HCT116 (cell line): ENCODE measurements around the gene RSPH6A. TPM values are rescaled to one million over a fixed set of nuclear protein-coding genes. Genes with fewer than 3 reads are reported as not detected.

ENCODE experiments used
- ATAC-seq: fragments of 200-7000 bp; cut with Tn5 transposase; 2 replicates; pipeline ENCODE4 v1.9.1; 2020; ENCODE audit warnings: mild to moderate bottlenecking, moderate library complexity
- BruUV-seq: library from RNA; stranded (reverse); fragments of 400-500 nt; replicated peaks from 2 replicates; lab custom pipeline; 2021; lab: Mats Ljungman, UMichigan
- CTCF ChIA-PET: fragments of 300-600 bp; sonication (Branson Sonifier 250); formaldehyde crosslinking; loops from one replicate; lab custom pipeline; 2021; ENCODE audit warnings: antibody characterized with exemption; lab: Charles Lee
- POLR2A ChIA-PET: fragments of 300-600, 350-600 bp; sonication (Branson Sonifier 250); formaldehyde crosslinking; loops from one replicate; lab custom pipeline; 2021; ENCODE audit warnings: antibody characterized with exemption; lab: Charles Lee
- RAD21 ChIA-PET, 2 experiments: fragments of 300-600 bp; sonication (Branson Sonifier 250); formaldehyde crosslinking; loops; one replicate each; lab custom pipeline; 2023; ENCODE audit warnings: low total read pairs in 2 of 2; ENCODE audit not compliant: uncharacterized antibody in 2 of 2, unreplicated experiment in 2 of 2, low non-redundant PET in 1 of 2; lab: Charles Lee
- DNase-seq: peaks from one replicate; pipeline ENCODE4 v3.0.0-alpha.2; 2010; ENCODE audit warnings: low read depth, low spot score
- H2AFZ ChIP-seq: fragments of 200-600 bp; shearing (Covaris generic), sonication (generic); 2 replicates; pipeline ENCODE4 v1.6.1; 2017; ENCODE audit warnings: low read depth, mixed run types, mixed read lengths, antibody characterized with exemption, low read length; ENCODE audit not compliant: poor library complexity, severe bottlenecking
- H3K27ac ChIP-seq: 2 replicates; pipeline ENCODE4 v1.5.1; 2012; ENCODE audit warnings: low read depth, low read length
- H3K27me3 ChIP-seq: fragments of 200-600 bp; sonication (generic); 2 replicates; pipeline ENCODE4 v1.6.1; 2016; ENCODE audit warnings: mixed run types, low read length, mixed read lengths; ENCODE audit not compliant: insufficient read depth
- H3K36me3 ChIP-seq, 2 experiments: fragments of 200-500 bp in 1 of 2; fragments of 200-600 bp in 1 of 2; sonication (Bioruptor generic) in 1 of 2; sonication (generic) in 1 of 2; 2 replicates each; pipeline versions ENCODE4 v1.5.1 to v1.6.1; 2014 to 2016; ENCODE audit warnings: low read length in 2 of 2, inconsistent platforms in 1 of 2, mixed read lengths in 1 of 2, mixed run types in 1 of 2; ENCODE audit not compliant: insufficient read depth in 2 of 2, control insufficient read depth in 1 of 2
- H3K4me1 ChIP-seq, 2 experiments: fragments of 200-600 bp in 1 of 2; sonication (generic) in 1 of 2; 2 replicates each; pipeline versions ENCODE4 v1.5.1 to v1.6.1; 2012 to 2017; ENCODE audit warnings: low read length in 2 of 2, inconsistent platforms in 1 of 2, mild to moderate bottlenecking in 1 of 2, mixed read lengths in 1 of 2, mixed run types in 1 of 2, moderate library complexity in 1 of 2; ENCODE audit not compliant: insufficient read depth in 2 of 2, control insufficient read depth in 1 of 2
- H3K4me2 ChIP-seq: fragments of 200-600 bp; sonication (generic); 2 replicates; pipeline ENCODE4 v1.6.1; 2017; ENCODE audit warnings: mixed run types, low read length, mixed read lengths
- H3K4me3 ChIP-seq, 2 experiments: fragments of 200-600 bp in 1 of 2; sonication (generic) in 1 of 2; replicated peaks in 1 of 2; 2 replicates each; pipeline ENCODE4 v1.5.1; 2011 to 2016; ENCODE audit warnings: low read length in 2 of 2, control low read depth in 1 of 2, low read depth in 1 of 2, mild to moderate bottlenecking in 1 of 2, mixed read lengths in 1 of 2, mixed run types in 1 of 2
- H3K79me2 ChIP-seq: fragments of 200-600 bp; sonication (generic); 2 replicates; pipeline ENCODE4 v1.6.1; 2017; ENCODE audit warnings: mild to moderate bottlenecking, mixed run types, low read length, moderate library complexity, mixed read lengths; ENCODE audit not compliant: insufficient read depth
- H3K9ac ChIP-seq: fragments of 200-600 bp; sonication (generic); 2 replicates; pipeline ENCODE4 v1.6.1; 2016; ENCODE audit warnings: low read length, mixed read lengths
- H3K9me2 ChIP-seq: fragments of 200-600 bp; sonication (generic), shearing (Covaris generic); 2 replicates; pipeline ENCODE4 v1.6.1; 2017; ENCODE audit warnings: mixed run types, mild to moderate bottlenecking, moderate library complexity; ENCODE audit not compliant: insufficient read depth
- H3K9me3 ChIP-seq, 2 experiments: fragments of 200-500 bp in 1 of 2; fragments of 200-600 bp in 1 of 2; sonication (Bioruptor generic) in 1 of 2; sonication (generic) in 1 of 2; 2 replicates each; pipeline ENCODE4 v1.6.1; 2014 to 2017; ENCODE audit warnings: low read length in 2 of 2, mixed read lengths in 2 of 2, inconsistent platforms in 1 of 2, low read depth in 1 of 2, mild to moderate bottlenecking in 1 of 2, mixed run types in 1 of 2, moderate library complexity in 1 of 2; ENCODE audit not compliant: control insufficient read depth in 1 of 2, insufficient read depth in 1 of 2
- H4K20me1 ChIP-seq: fragments of 200-600 bp; sonication (generic), shearing (Covaris generic); 2 replicates; pipeline ENCODE4 v1.6.1; 2017; ENCODE audit warnings: mixed run types, mild to moderate bottlenecking, moderate library complexity; ENCODE audit not compliant: insufficient read depth
- CBX3 ChIP-seq: IDR thresholded peaks from 2 replicates; pipeline ENCODE4 v1.6.1; 2012; ENCODE audit warnings: low read depth
- EGR1 ChIP-seq: IDR thresholded peaks from 2 replicates; pipeline ENCODE4 v1.6.1; 2012; ENCODE audit warnings: low read depth
- ELF1 ChIP-seq: IDR thresholded peaks from 2 replicates; pipeline ENCODE4 v1.6.1; 2012; ENCODE audit warnings: low read depth, borderline replicate concordance
- FOSL1 ChIP-seq: IDR thresholded peaks from 2 replicates; pipeline ENCODE4 v1.6.1; 2012; ENCODE audit warnings: low read depth
- JUND ChIP-seq: IDR thresholded peaks from 2 replicates; pipeline ENCODE4 v1.6.1; 2012
- POLR2AphosphoS5 ChIP-seq: IDR thresholded peaks from 2 replicates; pipeline ENCODE4 v1.6.1; 2011; ENCODE audit warnings: mild to moderate bottlenecking, low read depth, low read length, moderate library complexity
- SIN3A ChIP-seq: IDR thresholded peaks from 2 replicates; pipeline ENCODE4 v1.6.1; 2012; ENCODE audit warnings: low read depth
- SP1 ChIP-seq: IDR thresholded peaks from 2 replicates; pipeline ENCODE4 v1.6.1; 2012; ENCODE audit warnings: low read depth
- SRF ChIP-seq: IDR thresholded peaks from 2 replicates; pipeline ENCODE4 v1.6.1; 2012; ENCODE audit warnings: low read depth
- ZBTB33 ChIP-seq: IDR thresholded peaks from 2 replicates; pipeline ENCODE4 v1.6.1; 2011; ENCODE audit warnings: mild to moderate bottlenecking, low read length, moderate library complexity; ENCODE audit not compliant: insufficient replicate concordance; ENCODE audit errors: extremely low read depth
- ZFX ChIP-seq: fragments of 450-650 bp; IDR thresholded peaks from 2 replicates; pipeline ENCODE4 v1.6.1; 2017
- ZNF274 ChIP-seq: fragments of 200-500 bp; sonication (Bioruptor generic); IDR thresholded peaks from 2 replicates; pipeline ENCODE4 v1.6.1; 2014; ENCODE audit warnings: mild to moderate bottlenecking, low read depth, low read length, inconsistent platforms
- intact Hi-C: fragments of 100-400 bp; cut with micrococcal nuclease; formaldehyde crosslinking; loops from 2 replicates; pipeline ENCODE4 v1.10.0; 2022
- total RNA-seq: library from RNA; stranded (reverse); gene quantifications from one replicate; pipeline ENCODE4 v1.2.1, GENCODE V29; 2021; ENCODE audit not compliant: unreplicated experiment
- TF ChIP-seq, protein P1 (sequence below): IDR thresholded peaks from 2 replicates; pipeline ENCODE4 v1.6.1; 2012
- TF ChIP-seq, protein P2 (sequence below): IDR thresholded peaks from 2 replicates; pipeline ENCODE4 v1.6.1; 2012
- TF ChIP-seq, protein P3 (sequence below), 3 experiments: fragments of 200-600 bp in 1 of 3; sonication (generic) in 1 of 3; IDR thresholded peaks in 2 of 3; conservative IDR thresholded peaks in 1 of 3; 2 replicates each; pipeline ENCODE4 v1.5.1; 2012 to 2017; ENCODE audit warnings: low read depth in 2 of 3, low read length in 2 of 3, antibody characterized with exemption in 1 of 3, borderline replicate concordance in 1 of 3, control low read depth in 1 of 3, mild to moderate bottlenecking in 1 of 3, mixed read lengths in 1 of 3, mixed run types in 1 of 3, moderate library complexity in 1 of 3; ENCODE audit not compliant: insufficient read depth in 1 of 3

RSPH6A gene
- total RNA-seq, 1 experiment from 2014 or later, result 0.57 TPM

- ATAC-seq, result no peak
- Histone ChIP-seq H3K79me2 (no peaks in the 10 kb centered on the region), H3K9me3 (no peaks in the 10 kb centered on the region), H3K4me1 (peaks cover 3 to 11% of the 10 kb centered on the region in 2 experiments; a peak in 3 of 4 replicates), H3K27me3 (no peaks in the 10 kb centered on the region), H3K9me2 (no peaks in the 10 kb centered on the region), H3K36me3 (peaks cover 12 to 24% of the 10 kb centered on the region in 2 experiments; a peak in 3 of 4 replicates), H3K4me2 (no peak overlapping the region)
- intact Hi-C loops, result no loop called here
- no peak for DNase-seq
- ChIA-PET POLR2A (no interaction called here), CTCF (no interaction called here), RAD21 (no interaction called here)
- no TSS peak for BruUV-seq
- TF ChIP-seq ZFX, result no peak
- TF ChIP-seq, protein P1, sequence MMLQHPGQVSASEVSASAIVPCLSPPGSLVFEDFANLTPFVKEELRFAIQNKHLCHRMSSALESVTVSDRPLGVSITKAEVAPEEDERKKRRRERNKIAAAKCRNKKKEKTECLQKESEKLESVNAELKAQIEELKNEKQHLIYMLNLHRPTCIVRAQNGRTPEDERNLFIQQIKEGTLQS, result no peak
- TF ChIP-seq SRF, result no peak
- TF ChIP-seq CBX3, result no peak
- TF ChIP-seq FOSL1, result no peak
- TF ChIP-seq, all 23 proteins: peak for 0
- H3K27ac ChIP-seq, result no peak overlapping the region
- no peak overlapping the region for H2AFZ ChIP-seq
- H3K4me3 ChIP-seq, result no peak overlapping the region
- no peak overlapping the region for H3K9ac ChIP-seq
- no peaks in the 10 kb centered on the region for H4K20me1 ChIP-seq
These were observed 4.7 kb upstream of the RSPH6A start for GRCh38 chr19:45819769-45820168.

DNA sequence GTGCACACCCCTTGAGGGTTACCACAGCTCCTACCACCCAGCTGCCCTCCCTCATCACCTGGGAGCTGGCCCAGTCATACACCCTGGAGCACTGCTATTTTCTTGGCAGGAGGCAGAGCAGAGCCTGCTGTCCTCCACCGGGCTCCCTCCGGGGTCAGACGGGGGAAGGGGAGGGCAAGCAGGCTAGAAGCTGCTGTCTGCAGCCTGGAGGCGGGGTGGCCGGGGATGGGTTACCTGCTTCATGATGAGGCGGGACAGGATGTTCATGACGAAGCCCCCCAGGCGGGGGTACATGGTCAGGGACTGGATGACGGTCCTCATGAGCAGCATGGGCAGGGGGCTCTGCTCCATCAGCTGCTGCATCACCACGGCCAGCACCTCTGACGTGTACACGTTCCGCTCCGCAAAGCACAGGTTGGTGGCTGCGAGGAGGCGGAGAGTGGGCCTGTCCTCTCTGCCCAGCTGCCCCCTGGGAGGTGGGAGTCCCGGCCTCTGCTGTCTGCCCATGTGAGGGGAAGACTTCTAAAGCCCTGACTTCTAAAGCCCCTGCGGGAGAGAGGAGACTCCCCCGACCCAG is 2.7 kb upstream of the RSPH6A start:
- CTCF ChIA-PET, result interaction anchor here (0.8 to 3.8 kb wide), 11 partner anchors 11 to 260 kb away, joined by 4 to 26 read pairs (median 15); partner anchors contain the start of genes DMPK, FOXA3, MYPOP and SIX5
- no peak for DNase-seq
- BruUV-seq, result no TSS peak
- TF ChIP-seq POLR2AphosphoS5 (no peak), FOSL1 (no peak), SIN3A (no peak), EGR1 (no peak), ZNF274 (no peak), SP1 (no peak), ZFX (no peak), ELF1 (no peak), ZBTB33 (no peak), JUND (no peak), CBX3 (no peak), SRF (no peak)
- TF ChIP-seq, protein P2, sequence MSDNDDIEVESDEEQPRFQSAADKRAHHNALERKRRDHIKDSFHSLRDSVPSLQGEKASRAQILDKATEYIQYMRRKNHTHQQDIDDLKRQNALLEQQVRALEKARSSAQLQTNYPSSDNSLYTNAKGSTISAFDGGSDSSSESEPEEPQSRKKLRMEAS, result no peak
- TF ChIP-seq, protein P1, result no peak
- TF ChIP-seq, protein P3, sequence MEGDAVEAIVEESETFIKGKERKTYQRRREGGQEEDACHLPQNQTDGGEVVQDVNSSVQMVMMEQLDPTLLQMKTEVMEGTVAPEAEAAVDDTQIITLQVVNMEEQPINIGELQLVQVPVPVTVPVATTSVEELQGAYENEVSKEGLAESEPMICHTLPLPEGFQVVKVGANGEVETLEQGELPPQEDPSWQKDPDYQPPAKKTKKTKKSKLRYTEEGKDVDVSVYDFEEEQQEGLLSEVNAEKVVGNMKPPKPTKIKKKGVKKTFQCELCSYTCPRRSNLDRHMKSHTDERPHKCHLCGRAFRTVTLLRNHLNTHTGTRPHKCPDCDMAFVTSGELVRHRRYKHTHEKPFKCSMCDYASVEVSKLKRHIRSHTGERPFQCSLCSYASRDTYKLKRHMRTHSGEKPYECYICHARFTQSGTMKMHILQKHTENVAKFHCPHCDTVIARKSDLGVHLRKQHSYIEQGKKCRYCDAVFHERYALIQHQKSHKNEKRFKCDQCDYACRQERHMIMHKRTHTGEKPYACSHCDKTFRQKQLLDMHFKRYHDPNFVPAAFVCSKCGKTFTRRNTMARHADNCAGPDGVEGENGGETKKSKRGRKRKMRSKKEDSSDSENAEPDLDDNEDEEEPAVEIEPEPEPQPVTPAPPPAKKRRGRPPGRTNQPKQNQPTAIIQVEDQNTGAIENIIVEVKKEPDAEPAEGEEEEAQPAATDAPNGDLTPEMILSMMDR (IDR thresholded peaks at IDR 0.05 in 2 of 3, conservative IDR thresholded peaks at IDR 0.05 in 1 of 3; ENCODE audit: borderline replicate concordance in 1 of 3, insufficient read depth in 1 of 3, low read depth in 2 of 3, low read length in 2 of 3), result no peak

More for the DNA sequence above, 2.7 kb upstream of the RSPH6A start:
- ATAC-seq, result peak; percentile 16
- H3K9me3 ChIP-seq, result no peaks in the 10 kb centered on the region
- peak overlapping the region; percentile 50; the same call in 1 of the 2 replicates for H3K27ac ChIP-seq
- H4K20me1 ChIP-seq, result no peaks in the 10 kb centered on the region
- H2AFZ ChIP-seq, result no peak overlapping the region
- H3K79me2 ChIP-seq, result no peaks in the 10 kb centered on the region
- intact Hi-C loops, result loop anchor here (1.0 kb wide), 2 partner anchors 65 to 259 kb away; no protein-coding TSS in a partner anchor
- no peaks in the 10 kb centered on the region for H3K27me3 ChIP-seq
- ChIA-PET POLR2A (no interaction called here), RAD21 (no interaction called here)
- no peak overlapping the region for H3K4me2 ChIP-seq
- peaks cover 9 to 13% of the 10 kb centered on the region in 2 experiments; a peak in 3 of 4 replicates for H3K36me3 ChIP-seq
- H3K9me2 ChIP-seq, result no peaks in the 10 kb centered on the region
- H3K4me3 ChIP-seq, result no peak overlapping the region
- H3K4me1 ChIP-seq, result peaks cover 3 to 11% of the 10 kb centered on the region in 2 experiments; a peak in 3 of 4 replicates
- no peak overlapping the region for H3K9ac ChIP-seq
